Gastroesophageal sphincter (tissue), 3 donors: ENCODE measurements around the gene ATG7.

Source experiments
- EP300 ChIP-seq: sonication (generic); formaldehyde crosslinking; IDR thresholded peaks from one replicate; pipeline ENCODE4 v1.6.1; 2017; ENCODE audit warnings: antibody characterized with exemption, mild to moderate bottlenecking
- POLR2A ChIP-seq, 2 donors: fragments of 450-650 bp; IDR thresholded peaks; one replicate each; pipeline ENCODE4 v1.6.1; 2017; ENCODE audit warnings: antibody characterized with exemption in 2 of 2, mild to moderate bottlenecking in 2 of 2, moderate library complexity in 1 of 2
- POLR2AphosphoS5 ChIP-seq: sonication (generic); formaldehyde crosslinking; IDR thresholded peaks from one replicate; pipeline ENCODE4 v1.6.1; 2017; ENCODE audit warnings: antibody characterized with exemption
- TF ChIP-seq, protein P1 (sequence below), 4 experiments: fragments of 200-600 bp in 2 of 4; fragments of 450-650 bp in 2 of 4; sonication (generic) in 1 of 4; IDR thresholded peaks; one replicate each; pipeline ENCODE4 v1.5.1; 2017 to 2019; ENCODE audit warnings: antibody characterized with exemption in 4 of 4, mild to moderate bottlenecking in 2 of 4, moderate library complexity in 2 of 4

DNA sequence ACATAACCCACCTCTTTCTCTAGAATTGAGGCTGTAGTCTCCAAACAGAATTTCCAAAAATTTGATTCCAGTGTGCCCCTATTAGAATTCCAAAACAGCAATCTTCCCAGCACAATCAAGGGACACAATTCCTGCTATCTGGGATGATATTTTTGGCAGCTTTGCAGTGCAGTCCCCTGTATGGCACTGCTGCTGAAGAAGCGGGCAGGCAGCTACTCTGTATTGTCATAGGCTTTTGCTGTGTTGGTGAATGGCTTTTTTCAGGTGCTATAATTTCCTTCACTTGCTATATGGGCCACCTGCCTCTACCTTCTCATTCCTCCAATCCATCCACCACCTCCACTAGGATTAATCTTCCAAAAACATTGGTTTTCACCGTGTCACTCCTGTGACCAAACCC lies 226.0 kb downstream of the ATG7 start:
- TF ChIP-seq POLR2A (IDR thresholded peaks at IDR 0.05) (no peak), POLR2AphosphoS5 (no peak), EP300 (no peak)
- TF ChIP-seq, protein P1, sequence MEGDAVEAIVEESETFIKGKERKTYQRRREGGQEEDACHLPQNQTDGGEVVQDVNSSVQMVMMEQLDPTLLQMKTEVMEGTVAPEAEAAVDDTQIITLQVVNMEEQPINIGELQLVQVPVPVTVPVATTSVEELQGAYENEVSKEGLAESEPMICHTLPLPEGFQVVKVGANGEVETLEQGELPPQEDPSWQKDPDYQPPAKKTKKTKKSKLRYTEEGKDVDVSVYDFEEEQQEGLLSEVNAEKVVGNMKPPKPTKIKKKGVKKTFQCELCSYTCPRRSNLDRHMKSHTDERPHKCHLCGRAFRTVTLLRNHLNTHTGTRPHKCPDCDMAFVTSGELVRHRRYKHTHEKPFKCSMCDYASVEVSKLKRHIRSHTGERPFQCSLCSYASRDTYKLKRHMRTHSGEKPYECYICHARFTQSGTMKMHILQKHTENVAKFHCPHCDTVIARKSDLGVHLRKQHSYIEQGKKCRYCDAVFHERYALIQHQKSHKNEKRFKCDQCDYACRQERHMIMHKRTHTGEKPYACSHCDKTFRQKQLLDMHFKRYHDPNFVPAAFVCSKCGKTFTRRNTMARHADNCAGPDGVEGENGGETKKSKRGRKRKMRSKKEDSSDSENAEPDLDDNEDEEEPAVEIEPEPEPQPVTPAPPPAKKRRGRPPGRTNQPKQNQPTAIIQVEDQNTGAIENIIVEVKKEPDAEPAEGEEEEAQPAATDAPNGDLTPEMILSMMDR (IDR thresholded peaks at IDR 0.05), result no peak
